Ovary (tissue), 3 donors: ENCODE results near the gene CADPS.

Experiments
- EP300 ChIP-seq: sonication (generic); formaldehyde crosslinking; IDR thresholded peaks from one replicate; pipeline ENCODE4 v1.6.1; 2017; ENCODE audit warnings: antibody characterized with exemption
- POLR2A ChIP-seq: fragments of 450-650 bp; IDR thresholded peaks from one replicate; pipeline ENCODE4 v1.6.1; 2017; ENCODE audit warnings: antibody characterized with exemption, mild to moderate bottlenecking, moderate library complexity
- TF ChIP-seq, protein P1 (sequence below), 3 donors: fragments of 450-650 bp in 2 of 3; fragments of 200-600 bp in 1 of 3; IDR thresholded peaks; one replicate each; pipeline versions ENCODE4 v1.5.1 to v1.8.0; 2016 to 2022; ENCODE audit warnings: antibody characterized with exemption in 3 of 3, mild to moderate bottlenecking in 1 of 3
- donor health status: DM: no; HTN: no; CAD: no.

DNA sequence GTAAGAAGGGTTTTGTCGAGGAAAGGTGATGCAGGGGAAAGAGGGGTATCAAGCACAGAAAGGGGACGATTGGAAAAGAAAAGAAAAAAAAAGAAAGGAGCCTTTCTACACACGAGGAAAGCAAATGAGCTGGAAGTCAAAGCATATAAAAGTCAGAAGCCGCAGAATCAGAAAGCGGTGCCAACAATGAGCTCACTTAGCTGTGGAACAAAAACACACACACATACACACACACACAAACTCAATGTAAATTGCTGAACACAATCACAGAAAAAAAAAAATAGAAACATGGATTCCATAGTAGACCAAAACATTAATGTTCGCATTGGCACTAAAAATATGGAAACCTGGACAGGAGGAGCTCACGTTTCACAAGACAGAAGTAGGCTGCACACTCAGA is 438.4 kb downstream of the CADPS start:
- no peak for TF ChIP-seq POLR2A
- TF ChIP-seq, protein P1, sequence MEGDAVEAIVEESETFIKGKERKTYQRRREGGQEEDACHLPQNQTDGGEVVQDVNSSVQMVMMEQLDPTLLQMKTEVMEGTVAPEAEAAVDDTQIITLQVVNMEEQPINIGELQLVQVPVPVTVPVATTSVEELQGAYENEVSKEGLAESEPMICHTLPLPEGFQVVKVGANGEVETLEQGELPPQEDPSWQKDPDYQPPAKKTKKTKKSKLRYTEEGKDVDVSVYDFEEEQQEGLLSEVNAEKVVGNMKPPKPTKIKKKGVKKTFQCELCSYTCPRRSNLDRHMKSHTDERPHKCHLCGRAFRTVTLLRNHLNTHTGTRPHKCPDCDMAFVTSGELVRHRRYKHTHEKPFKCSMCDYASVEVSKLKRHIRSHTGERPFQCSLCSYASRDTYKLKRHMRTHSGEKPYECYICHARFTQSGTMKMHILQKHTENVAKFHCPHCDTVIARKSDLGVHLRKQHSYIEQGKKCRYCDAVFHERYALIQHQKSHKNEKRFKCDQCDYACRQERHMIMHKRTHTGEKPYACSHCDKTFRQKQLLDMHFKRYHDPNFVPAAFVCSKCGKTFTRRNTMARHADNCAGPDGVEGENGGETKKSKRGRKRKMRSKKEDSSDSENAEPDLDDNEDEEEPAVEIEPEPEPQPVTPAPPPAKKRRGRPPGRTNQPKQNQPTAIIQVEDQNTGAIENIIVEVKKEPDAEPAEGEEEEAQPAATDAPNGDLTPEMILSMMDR (IDR thresholded peaks at IDR 0.05): no peak
- TF ChIP-seq EP300: no peak
